Stimulated activated CD8-positive, alpha-beta memory T cell treated with anti-CD3 and anti-CD28 coated beads, Interleukin-12 subunit alpha, Interleukin-12 subunit beta, amount 100 ng/mL, for 1 hour (primary cell): ENCODE measurements around the gene MAST1.
"Not testable (repeated sequence)": the region's sequence is repeated elsewhere in the genome, so short reads cannot be mapped to it uniquely, and the experiment has no call there.

Source experiments
- DNase-seq: peaks from one replicate; pipeline ENCODE4 v3.0.0-alpha.2; 2020; ENCODE audit warnings: low read depth

MAST1 gene

GRCh38 chr19:12872255-12872654 lies 33.9 kb downstream of the MAST1 start:
- no peak for DNase-seq

- no peak for DNase-seq
Measured at GRCh38 chr19:12872941-12873890, 34.9 kb downstream of the MAST1 start.

DNA sequence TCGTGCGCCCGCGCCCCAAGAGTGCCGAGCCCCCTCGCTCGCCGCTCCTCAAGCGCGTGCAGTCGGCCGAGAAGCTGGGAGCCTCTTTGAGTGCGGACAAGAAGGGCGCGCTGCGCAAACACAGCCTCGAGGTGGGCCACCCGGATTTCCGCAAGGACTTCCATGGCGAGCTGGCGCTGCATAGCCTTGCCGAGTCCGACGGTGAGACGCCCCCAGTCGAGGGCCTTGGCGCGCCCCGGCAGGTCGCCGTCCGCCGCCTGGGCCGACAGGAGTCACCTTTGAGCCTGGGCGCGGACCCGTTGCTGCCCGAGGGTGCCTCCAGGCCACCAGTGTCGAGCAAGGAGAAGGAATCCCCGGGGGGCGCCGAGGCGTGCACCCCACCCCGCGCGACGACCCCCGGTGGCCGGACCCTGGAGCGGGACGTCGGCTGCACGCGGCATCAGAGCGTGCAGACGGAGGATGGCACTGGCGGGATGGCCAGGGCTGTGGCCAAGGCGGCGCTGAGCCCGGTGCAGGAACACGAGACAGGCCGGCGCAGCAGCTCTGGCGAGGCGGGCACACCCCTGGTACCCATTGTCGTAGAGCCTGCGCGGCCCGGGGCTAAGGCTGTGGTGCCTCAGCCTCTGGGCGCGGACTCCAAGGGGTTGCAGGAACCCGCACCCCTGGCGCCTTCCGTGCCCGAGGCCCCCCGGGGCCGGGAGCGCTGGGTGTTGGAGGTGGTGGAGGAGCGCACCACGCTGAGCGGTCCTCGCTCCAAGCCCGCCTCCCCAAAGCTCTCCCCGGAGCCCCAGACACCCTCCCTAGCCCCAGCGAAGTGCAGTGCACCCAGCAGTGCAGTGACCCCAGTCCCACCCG lies 35.8 kb downstream of the MAST1 start:
- no peak for DNase-seq

- no peak for DNase-seq
Measured at GRCh38 chr19:12875086-12875485, 36.8 kb downstream of the MAST1 start.

DNA sequence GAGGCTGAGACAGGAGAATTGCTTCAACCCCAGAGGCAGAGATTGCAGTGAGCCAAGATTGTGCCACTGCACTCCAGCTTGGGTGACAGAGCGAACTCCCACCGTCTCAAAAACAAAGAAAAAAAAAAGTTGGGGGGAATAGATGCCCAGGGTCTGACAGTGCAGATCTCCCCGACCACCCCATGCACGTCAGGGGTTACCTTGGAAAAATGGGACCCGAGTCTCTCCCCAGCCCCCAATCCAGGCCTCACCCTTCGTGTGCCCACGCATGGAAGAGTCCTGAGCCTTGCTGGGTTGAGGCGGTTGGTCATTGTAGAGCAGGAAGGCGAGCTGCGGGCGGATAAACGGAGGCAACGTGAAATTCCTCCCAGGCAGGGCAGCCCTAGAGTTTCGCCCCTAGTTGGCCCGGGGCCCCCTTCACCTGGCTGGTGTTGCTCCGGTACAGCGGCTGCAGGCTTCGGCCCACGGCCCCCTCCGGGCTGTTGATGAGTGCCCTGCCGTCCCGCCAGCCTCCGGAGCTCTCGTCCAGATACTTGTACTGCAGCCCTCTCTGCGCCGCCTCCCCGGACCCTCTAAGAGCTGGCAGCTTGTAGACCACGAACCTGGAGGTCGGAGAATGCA lies 42.3 kb downstream of the MAST1 start:
- DNase-seq: no peak

GRCh38 chr19:12881172-12881808 lies 43.0 kb downstream of the MAST1 start, which contains the start of gene DNASE2:
TSS of gene DNASE2 (minus strand) at chr19:12881449. CDS start at chr19:12881375, 74 bp downstream.
- DNase-seq: peak; percentile 77

DNA sequence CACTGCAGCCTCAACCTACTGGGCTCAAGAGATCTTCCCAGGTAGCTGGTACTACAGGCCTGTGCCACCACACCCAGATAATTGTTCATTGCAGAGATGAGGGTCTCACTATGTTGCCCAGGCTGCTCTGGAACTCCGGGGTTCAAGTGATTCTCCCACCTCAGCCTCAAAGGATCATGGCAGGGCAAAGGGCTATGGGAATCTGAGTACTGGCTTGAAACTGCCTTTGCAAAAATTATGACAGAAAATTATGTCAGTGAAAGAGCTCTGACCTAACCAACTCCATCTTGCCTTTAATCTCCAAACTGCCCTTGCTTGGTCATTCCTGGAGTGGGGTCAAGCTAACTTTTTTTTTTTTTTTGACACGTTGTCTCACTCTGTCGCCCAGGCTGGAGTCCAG lies 44.3 kb downstream of the MAST1 start:
- no peak for DNase-seq

GRCh38 chr19:12884202-12884601 lies 45.9 kb downstream of the MAST1 start:
- DNase-seq: no peak

GRCh38 chr19:12884627-12884925 lies 46.3 kb downstream of the MAST1 start:
- DNase-seq: no peak

DNA sequence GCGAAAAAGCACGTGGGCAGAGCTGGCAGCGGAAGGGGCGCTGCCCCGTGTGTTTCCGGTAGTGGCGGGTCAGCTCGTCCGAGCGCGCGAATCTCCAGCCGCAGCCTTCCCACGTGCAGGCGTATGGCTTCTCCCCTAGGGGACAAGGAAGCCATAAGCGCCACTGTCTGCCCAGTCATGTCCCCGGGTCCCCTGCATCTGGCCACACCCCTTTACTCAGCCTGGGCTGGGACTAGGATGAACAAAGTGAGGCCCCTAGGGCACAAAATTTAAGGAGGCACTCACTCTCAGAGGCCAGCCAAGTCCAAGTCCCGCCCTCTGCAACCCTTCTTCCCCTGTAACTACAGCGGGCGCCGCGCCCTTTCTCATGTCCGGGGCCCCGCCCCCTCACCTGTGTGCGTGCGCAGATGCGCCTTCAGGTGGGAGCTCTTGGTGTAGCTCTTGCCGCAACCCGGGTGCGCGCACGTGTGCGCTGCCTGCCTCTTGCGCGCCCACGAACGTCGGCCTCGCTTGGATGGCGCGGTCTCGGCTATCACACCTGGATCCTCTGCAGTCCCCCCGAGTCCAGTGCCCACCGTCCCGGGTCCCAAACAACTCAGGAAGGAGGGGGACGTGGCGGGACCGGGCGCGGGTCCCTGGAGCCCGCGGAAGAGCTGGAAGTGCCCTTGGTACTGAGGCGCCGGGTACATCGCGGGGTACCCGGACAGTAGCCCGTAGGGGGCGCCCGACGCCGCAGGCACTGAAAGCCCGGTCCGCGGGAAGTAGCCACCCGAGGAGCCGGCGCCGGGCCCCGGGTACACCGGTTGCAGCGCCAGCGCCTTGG lies 46.8 kb downstream of the MAST1 start:
- peak; percentile 71 for DNase-seq

GRCh38 chr19:12885749-12886650 lies 47.7 kb downstream of the MAST1 start:
- no peak for DNase-seq

- no peak for DNase-seq
Measured at GRCh38 chr19:12886651-12886968, 48.3 kb downstream of the MAST1 start.

DNA sequence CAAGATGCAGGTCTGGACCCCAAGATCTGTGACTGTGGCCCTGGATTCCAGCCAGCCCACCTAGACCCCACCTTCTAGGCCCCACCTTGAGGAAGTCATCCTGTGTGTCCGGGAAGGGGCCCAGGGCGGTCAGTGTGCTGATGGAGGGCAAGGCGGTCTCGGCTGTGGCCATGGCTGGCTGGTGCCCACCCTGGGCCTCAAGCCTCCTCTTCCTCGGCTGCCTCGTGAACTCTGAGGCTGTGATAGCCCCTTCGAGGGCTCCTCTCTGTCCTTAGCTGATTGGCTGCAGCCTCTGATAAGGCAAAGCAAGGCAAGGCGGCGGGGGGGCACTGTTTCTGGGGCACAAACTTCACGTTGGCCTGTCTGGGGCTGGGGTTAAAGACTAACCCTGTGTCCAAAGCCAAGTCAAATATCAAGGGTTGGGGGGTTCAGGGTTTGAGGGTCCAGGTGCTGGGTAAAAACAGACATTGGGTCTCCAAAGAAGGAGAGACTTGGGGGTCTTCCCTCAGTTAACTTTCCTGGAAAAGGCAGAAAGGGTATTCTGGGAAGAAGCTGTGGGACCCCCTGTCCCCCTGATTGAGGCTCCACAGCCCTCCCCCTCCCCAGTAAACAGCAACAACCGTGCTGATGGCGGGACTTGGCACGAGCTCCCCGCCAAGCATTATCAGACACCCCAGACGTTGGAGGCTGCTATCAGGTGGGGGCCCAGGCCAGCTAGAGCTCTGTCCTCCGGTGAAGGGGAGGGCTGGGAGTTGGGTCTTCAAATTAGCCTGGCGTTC lies 48.8 kb downstream of the MAST1 start, which contains the start of gene KLF1:
KLF1 (minus strand) TSS at position 233 of the 779 bp plus-strand sequence; CDS start at position 172, 61 bp downstream.
- DNase-seq: no peak

- no peak for DNase-seq
Measured at GRCh38 chr19:12888006-12888603, 49.8 kb downstream of the MAST1 start.

GRCh38 chr19:12890299-12890786 lies 52.0 kb downstream of the MAST1 start:
- DNase-seq: not testable (repeated sequence)

DNA sequence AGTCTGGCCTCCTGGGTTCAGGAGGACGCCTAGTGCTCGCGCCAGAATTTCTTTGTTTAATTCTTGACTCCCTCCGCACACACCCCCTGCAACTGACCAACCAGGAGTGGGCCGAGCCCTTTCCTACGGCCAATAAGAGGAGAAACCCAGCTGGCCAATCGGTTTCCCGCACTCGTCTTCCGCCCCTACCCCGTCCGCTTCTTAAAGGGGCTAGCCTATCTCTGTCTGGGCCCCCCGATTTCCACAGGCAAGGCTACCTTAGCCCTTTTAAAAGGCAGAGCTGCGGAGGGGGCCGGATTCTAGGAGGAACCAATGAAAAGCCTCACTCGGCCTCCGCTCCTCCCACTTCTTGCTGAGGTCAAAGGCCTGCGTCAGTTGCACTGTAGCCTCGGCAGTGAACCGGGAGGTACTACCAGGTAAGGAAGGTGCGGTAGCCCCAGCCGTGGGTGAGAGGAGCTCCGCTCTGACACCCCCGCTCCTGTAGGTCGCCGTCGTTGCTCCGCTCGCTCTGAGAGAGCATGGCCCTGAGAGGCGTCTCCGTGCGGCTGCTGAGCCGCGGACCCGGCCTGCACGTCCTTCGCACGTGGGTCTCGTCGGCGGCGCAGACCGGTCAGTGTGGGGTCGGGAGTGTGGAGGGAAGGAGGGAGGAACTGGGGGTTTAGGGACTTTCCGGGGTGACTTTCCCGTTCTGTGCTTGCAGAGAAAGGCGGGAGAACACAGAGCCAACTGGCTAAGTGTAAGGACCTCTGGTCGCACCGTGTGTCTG lies 52.7 kb downstream of the MAST1 start, which contains the start of gene GCDH:
GCDH (plus strand) TSS at position 374 of the 766 bp plus-strand sequence; CDS start at position 519, 145 bp downstream.
- peak; percentile 94 for DNase-seq

GRCh38 chr19:12891553-12892021 lies 53.3 kb downstream of the MAST1 start:
- DNase-seq: no peak

GRCh38 chr19:12893582-12893981 lies 55.3 kb downstream of the MAST1 start:
- DNase-seq: no peak
